H9 (cell line): ENCODE measurements around the gene RBX1. TPM values are rescaled to one million over a fixed set of nuclear protein-coding genes. Genes with fewer than 3 reads are reported as not detected.
A peak's percentile ranks its signal among the peaks of the same experiment; 100 is the strongest.

ENCODE experiments used
- DNase-seq: peaks from one replicate; pipeline ENCODE4 v3.0.0-alpha.2; 2017
- H2AFZ ChIP-seq: one replicate; pipeline ENCODE4 v1.6.1; 2013; ENCODE audit warnings: mild to moderate bottlenecking, low read length, control low read depth, moderate library complexity
- H2AK5ac ChIP-seq: 2 replicates; pipeline ENCODE4 v1.6.1; 2013; ENCODE audit warnings: low read length, control low read depth, mixed read lengths; ENCODE audit not compliant: insufficient read length
- H2BK120ac ChIP-seq: one replicate; pipeline ENCODE4 v1.6.1; 2013; ENCODE audit warnings: low read depth, mild to moderate bottlenecking, low read length, control low read depth, inconsistent platforms; ENCODE audit not compliant: poor library complexity, severe bottlenecking
- H2BK12ac ChIP-seq: 2 replicates; pipeline ENCODE4 v1.6.1; 2013; ENCODE audit warnings: low read length, control low read depth, mixed read lengths, low read depth; ENCODE audit not compliant: insufficient read length
- H2BK15ac ChIP-seq: 2 replicates; pipeline ENCODE4 v1.6.1; 2013; ENCODE audit warnings: low read depth, low read length, control low read depth
- H2BK20ac ChIP-seq: one replicate; pipeline ENCODE4 v1.6.1; 2013; ENCODE audit warnings: low read depth, mild to moderate bottlenecking, low read length, control low read depth, inconsistent platforms; ENCODE audit not compliant: poor library complexity, severe bottlenecking
- H2BK5ac ChIP-seq: 2 replicates; pipeline ENCODE4 v1.6.1; 2013; ENCODE audit warnings: low read length, control low read depth, mixed read lengths; ENCODE audit not compliant: insufficient read length
- H3K14ac ChIP-seq: 2 replicates; pipeline ENCODE4 v1.6.1; 2013; ENCODE audit warnings: low read length, control low read depth; ENCODE audit not compliant: insufficient read depth
- H3K18ac ChIP-seq: 2 replicates; pipeline ENCODE4 v1.6.1; 2013; ENCODE audit warnings: low read depth, mild to moderate bottlenecking, mixed read lengths, low read length, control low read depth; ENCODE audit not compliant: insufficient read length
- H3K23ac ChIP-seq: 2 replicates; pipeline ENCODE4 v1.6.1; 2013; ENCODE audit warnings: low read length, control low read depth, mixed read lengths, low read depth; ENCODE audit not compliant: insufficient read length
- H3K23me2 ChIP-seq: 2 replicates; pipeline ENCODE4 v1.6.1; 2013; ENCODE audit warnings: low read depth, mild to moderate bottlenecking, mixed read lengths, low read length, control low read depth; ENCODE audit not compliant: insufficient read length, poor library complexity, severe bottlenecking
- H3K27ac ChIP-seq: 2 replicates; pipeline ENCODE4 v1.5.1; 2013; ENCODE audit warnings: low read length, control low read depth, mixed read lengths, low read depth; ENCODE audit not compliant: insufficient read length
- H3K27me3 ChIP-seq: 2 replicates; pipeline ENCODE4 v1.6.1; 2013; ENCODE audit warnings: low read length, control low read depth, inconsistent platforms; ENCODE audit not compliant: insufficient read depth
- H3K4ac ChIP-seq: 2 replicates; pipeline ENCODE4 v1.6.1; 2013; ENCODE audit warnings: low read depth, mild to moderate bottlenecking, control low read depth, inconsistent platforms, low read length, moderate library complexity
- H3K4me1 ChIP-seq: 2 replicates; pipeline ENCODE4 v1.6.1; 2013; ENCODE audit warnings: low read length, control low read depth, inconsistent platforms; ENCODE audit not compliant: insufficient read depth
- H3K4me2 ChIP-seq: 2 replicates; pipeline ENCODE4 v1.6.1; 2013; ENCODE audit warnings: low read length, control low read depth, mixed read lengths; ENCODE audit not compliant: insufficient read length, insufficient read depth
- H3K56ac ChIP-seq: 2 replicates; pipeline ENCODE4 v1.6.1; 2013; ENCODE audit warnings: low read depth, mild to moderate bottlenecking, mixed read lengths, low read length, control low read depth; ENCODE audit not compliant: insufficient read length
- H3K79me1 ChIP-seq: 2 replicates; pipeline ENCODE4 v1.6.1; 2013; ENCODE audit warnings: low read depth, mild to moderate bottlenecking, moderate library complexity, low read length, control low read depth, inconsistent platforms; ENCODE audit not compliant: insufficient read depth, poor library complexity, severe bottlenecking
- H3K79me2 ChIP-seq: 2 replicates; pipeline ENCODE4 v1.6.1; 2013; ENCODE audit warnings: low read length, control low read depth, inconsistent platforms; ENCODE audit not compliant: insufficient read depth
- H3K9ac ChIP-seq: 2 replicates; pipeline ENCODE4 v1.6.1; 2013; ENCODE audit warnings: low read length, control low read depth, mixed read lengths; ENCODE audit not compliant: insufficient read length; ENCODE audit errors: extremely low read depth
- H3K9me3 ChIP-seq: one replicate; pipeline ENCODE4 v1.6.1; 2013; ENCODE audit warnings: low read depth, low read length, inconsistent platforms; ENCODE audit not compliant: control insufficient read depth
- H3T11ph ChIP-seq: one replicate; pipeline ENCODE4 v1.6.1; 2013; ENCODE audit warnings: mild to moderate bottlenecking, low read length, control low read depth, inconsistent platforms
- H4K20me1 ChIP-seq: one replicate; pipeline ENCODE4 v1.6.1; 2013; ENCODE audit not compliant: control insufficient read depth, insufficient read length, insufficient read depth
- H4K5ac ChIP-seq: 2 replicates; pipeline ENCODE4 v1.6.1; 2013; ENCODE audit warnings: low read depth, mild to moderate bottlenecking, mixed read lengths, low read length, control low read depth; ENCODE audit not compliant: insufficient read length
- H4K8ac ChIP-seq: replicated peaks from 2 replicates; pipeline ENCODE4 v1.6.1; 2013; ENCODE audit warnings: low read length, control low read depth, mixed read lengths, low read depth; ENCODE audit not compliant: insufficient read length
- H4K91ac ChIP-seq: 2 replicates; pipeline ENCODE4 v1.6.1; 2013; ENCODE audit warnings: low read depth, mild to moderate bottlenecking, moderate library complexity, mixed read lengths, low read length, control low read depth; ENCODE audit not compliant: insufficient read length
- H3K27ac Mint-ChIP-seq, 3 experiments: 2 replicates in 2 of 3; 3 replicates in 1 of 3; pipeline ENCODE4 v1.8.0; 2020 to 2021; ENCODE audit warnings: mixed read lengths in 3 of 3, mild to moderate bottlenecking in 1 of 3, moderate library complexity in 1 of 3
- H3K27me3 Mint-ChIP-seq: 2 replicates; pipeline ENCODE4 v1.8.0; 2021; ENCODE audit warnings: low read depth, mild to moderate bottlenecking, moderate library complexity, mixed read lengths
- H3K36me3 Mint-ChIP-seq, 3 experiments: 2 replicates in 2 of 3; 3 replicates in 1 of 3; pipeline ENCODE4 v1.8.0; 2020 to 2021; ENCODE audit warnings: low read depth in 3 of 3, mixed read lengths in 3 of 3; ENCODE audit not compliant: insufficient read depth in 1 of 3
- H3K4me1 Mint-ChIP-seq, 2 experiments: 2 replicates each; pipeline ENCODE4 v1.8.0; 2020; ENCODE audit warnings: mixed read lengths in 2 of 2
- H3K4me3 Mint-ChIP-seq, 2 experiments: 2 replicates in 1 of 2; 3 replicates in 1 of 2; pipeline ENCODE4 v1.8.0; 2020 to 2021; ENCODE audit warnings: mild to moderate bottlenecking in 2 of 2, mixed read lengths in 2 of 2, moderate library complexity in 1 of 2
- H3K9me3 Mint-ChIP-seq, 2 experiments: 2 replicates in 1 of 2; 3 replicates in 1 of 2; pipeline ENCODE4 v1.8.0; 2020; ENCODE audit warnings: mild to moderate bottlenecking in 2 of 2, mixed read lengths in 2 of 2, moderate library complexity in 1 of 2
- WGBS: extraction: QIAGEN DNeasy Blood & Tissue Kit; methylation state at CpG from one replicate; pipeline ENCODE4 v1.1.7; 2013; ENCODE audit warnings: missing lambda C conversion rate, low lambda C conversion rate, mixed read lengths; ENCODE audit not compliant: insufficient read length; ENCODE audit errors: extremely low coverage; 5-methylcytosine and 5-hydroxymethylcytosine counted together
- total RNA-seq: library from RNA; stranded (reverse); gene quantifications from 2 replicates; pipeline ENCODE4 v1.2.1, GENCODE V29; 2021
- TF ChIP-seq, protein P1 (sequence below): fragments of 200-600 bp; sonication (generic); conservative IDR thresholded peaks from 3 replicates; pipeline ENCODE4 v1.8.0; 2021; ENCODE audit warnings: antibody characterized with exemption, mild to moderate bottlenecking

Gene RBX1
- total RNA-seq, 1 experiment from 2014 or later = 85.6 TPM

DNA sequence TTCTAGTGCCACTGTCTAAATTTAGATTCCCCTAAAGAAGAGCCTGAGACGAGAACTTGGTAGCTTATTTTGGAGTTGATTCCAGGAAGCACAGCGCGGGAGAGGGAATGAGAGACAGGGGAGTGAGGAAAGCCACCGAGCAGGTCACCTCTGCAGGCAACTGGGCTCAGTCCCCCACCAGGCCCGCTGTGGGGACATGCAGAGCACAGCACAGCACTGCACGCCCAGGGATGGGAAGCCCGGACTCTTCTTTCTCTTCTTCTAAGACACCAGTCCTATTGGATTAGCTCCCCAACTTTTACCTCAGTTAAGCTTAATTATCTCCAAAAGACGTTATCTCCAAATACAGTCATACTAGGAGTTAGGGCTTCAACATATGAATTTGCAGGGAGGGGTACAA, 28.7 kb downstream of the RBX1 start:
- Histone ChIP-seq H3K79me1 (no peaks in the 10 kb centered on the region), H3K23ac (no peak overlapping the region), H3K27me3 (no peaks in the 10 kb centered on the region), H3K9ac (no peak overlapping the region), H3K4me1 (no peaks in the 10 kb centered on the region), H2BK15ac (no peak overlapping the region), H4K8ac (no peak overlapping the region), H4K20me1 (no peaks in the 10 kb centered on the region), H3K4me2 (no peak overlapping the region), H3K27ac (no peak overlapping the region), H2BK120ac (no peak overlapping the region), H2AFZ (no peak overlapping the region), H3K4ac (no peak overlapping the region), H3K79me2 (no peaks in the 10 kb centered on the region), H2BK20ac (no peak overlapping the region), H2AK5ac (no peak overlapping the region), H3K9me3 (no peaks in the 10 kb centered on the region), H4K91ac (no peak overlapping the region), H3K23me2 (no peaks in the 10 kb centered on the region), H3K14ac (no peak overlapping the region), H3K18ac (no peak overlapping the region), H3K56ac (no peak overlapping the region), H2BK5ac (no peak overlapping the region), H2BK12ac (no peak overlapping the region), H3T11ph (no peak overlapping the region), H4K5ac (no peak overlapping the region)
- WGBS = no CpG with 5 or more reads among the region's 8 CpGs
- no peak for DNase-seq
- Mint-ChIP-seq H3K4me1 (no peaks in the 10 kb centered on the region; a peak in 1 of 4 replicates), H3K27me3 (no peaks in the 10 kb centered on the region), H3K4me3 (no peak overlapping the region), H3K27ac (0 out of 7 replicates have a peak overlapping the region, but pooled peaks of 1 of the 3 experiments have one; percentile 61), H3K36me3 (no peaks in the 10 kb centered on the region; a peak in 1 of 7 replicates), H3K9me3 (no peaks in the 10 kb centered on the region)
- TF ChIP-seq, protein P1, sequence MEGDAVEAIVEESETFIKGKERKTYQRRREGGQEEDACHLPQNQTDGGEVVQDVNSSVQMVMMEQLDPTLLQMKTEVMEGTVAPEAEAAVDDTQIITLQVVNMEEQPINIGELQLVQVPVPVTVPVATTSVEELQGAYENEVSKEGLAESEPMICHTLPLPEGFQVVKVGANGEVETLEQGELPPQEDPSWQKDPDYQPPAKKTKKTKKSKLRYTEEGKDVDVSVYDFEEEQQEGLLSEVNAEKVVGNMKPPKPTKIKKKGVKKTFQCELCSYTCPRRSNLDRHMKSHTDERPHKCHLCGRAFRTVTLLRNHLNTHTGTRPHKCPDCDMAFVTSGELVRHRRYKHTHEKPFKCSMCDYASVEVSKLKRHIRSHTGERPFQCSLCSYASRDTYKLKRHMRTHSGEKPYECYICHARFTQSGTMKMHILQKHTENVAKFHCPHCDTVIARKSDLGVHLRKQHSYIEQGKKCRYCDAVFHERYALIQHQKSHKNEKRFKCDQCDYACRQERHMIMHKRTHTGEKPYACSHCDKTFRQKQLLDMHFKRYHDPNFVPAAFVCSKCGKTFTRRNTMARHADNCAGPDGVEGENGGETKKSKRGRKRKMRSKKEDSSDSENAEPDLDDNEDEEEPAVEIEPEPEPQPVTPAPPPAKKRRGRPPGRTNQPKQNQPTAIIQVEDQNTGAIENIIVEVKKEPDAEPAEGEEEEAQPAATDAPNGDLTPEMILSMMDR = no peak
